Measurements from ENCODE around the gene MED9.
A peak's percentile ranks its signal among the peaks of the same experiment; 100 is the strongest.

The MED9 gene

DNA sequence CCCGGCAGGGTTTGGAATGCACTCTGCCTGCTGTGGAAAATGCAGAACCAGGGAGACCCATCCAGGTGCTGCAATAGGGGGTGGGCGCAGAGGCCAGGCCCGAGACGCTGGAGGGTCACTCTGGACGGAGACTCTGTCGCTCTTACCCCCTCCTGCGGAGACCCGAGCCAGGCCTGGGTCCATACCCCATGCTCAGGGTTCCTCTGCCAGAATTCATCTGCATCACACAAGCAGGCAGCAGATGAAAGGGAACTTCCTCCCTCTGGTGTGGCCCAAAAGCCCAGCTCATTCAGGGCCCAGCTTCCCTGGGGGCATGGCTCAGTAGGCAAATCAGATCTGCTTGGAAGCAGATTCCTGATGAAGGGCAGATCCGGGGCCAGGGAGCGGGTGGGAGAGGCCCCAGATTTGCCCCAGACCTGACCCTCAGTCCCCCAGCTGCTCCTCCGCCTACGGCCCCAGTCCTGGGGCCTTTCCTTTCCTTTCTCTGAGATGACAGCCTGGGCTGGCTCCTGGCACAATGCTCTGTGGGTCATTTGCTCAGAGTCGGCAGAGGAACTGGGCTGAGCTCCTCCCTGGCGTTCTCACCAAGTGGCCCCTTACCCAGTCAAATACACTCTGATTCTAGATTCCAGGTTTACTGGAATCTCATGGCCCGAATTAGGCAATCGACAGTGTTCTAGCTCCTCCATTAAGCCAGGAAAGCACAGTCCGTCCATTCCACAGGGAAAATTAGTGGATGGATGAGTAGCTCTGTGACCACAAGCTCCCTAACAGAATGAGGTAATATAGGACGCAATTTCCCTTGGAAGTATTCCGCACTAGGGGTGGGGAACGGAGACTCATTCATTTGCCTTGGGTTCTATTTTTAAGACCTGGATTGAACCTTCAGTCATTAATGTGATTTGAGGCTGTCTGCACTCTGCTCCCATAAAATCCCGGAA, 38.5 kb downstream of the MED9 start:
- TF ChIP-seq EP300 (IDR thresholded peaks at IDR 0.05; ENCODE audit: borderline replicate concordance), result no peak
- TF ChIP-seq RAD21 (IDR thresholded peaks at IDR 0.05; ENCODE audit: low read depth), result no peak
- no peak for TF ChIP-seq YY1 (IDR thresholded peaks at IDR 0.05; ENCODE audit: low read depth)
- no peak for TF ChIP-seq FOXM1 (IDR thresholded peaks at IDR 0.05; ENCODE audit: borderline replicate concordance, low read depth)
- TF ChIP-seq ZBTB7A (IDR thresholded peaks at IDR 0.05; ENCODE audit: low read depth), result no peak

DNA sequence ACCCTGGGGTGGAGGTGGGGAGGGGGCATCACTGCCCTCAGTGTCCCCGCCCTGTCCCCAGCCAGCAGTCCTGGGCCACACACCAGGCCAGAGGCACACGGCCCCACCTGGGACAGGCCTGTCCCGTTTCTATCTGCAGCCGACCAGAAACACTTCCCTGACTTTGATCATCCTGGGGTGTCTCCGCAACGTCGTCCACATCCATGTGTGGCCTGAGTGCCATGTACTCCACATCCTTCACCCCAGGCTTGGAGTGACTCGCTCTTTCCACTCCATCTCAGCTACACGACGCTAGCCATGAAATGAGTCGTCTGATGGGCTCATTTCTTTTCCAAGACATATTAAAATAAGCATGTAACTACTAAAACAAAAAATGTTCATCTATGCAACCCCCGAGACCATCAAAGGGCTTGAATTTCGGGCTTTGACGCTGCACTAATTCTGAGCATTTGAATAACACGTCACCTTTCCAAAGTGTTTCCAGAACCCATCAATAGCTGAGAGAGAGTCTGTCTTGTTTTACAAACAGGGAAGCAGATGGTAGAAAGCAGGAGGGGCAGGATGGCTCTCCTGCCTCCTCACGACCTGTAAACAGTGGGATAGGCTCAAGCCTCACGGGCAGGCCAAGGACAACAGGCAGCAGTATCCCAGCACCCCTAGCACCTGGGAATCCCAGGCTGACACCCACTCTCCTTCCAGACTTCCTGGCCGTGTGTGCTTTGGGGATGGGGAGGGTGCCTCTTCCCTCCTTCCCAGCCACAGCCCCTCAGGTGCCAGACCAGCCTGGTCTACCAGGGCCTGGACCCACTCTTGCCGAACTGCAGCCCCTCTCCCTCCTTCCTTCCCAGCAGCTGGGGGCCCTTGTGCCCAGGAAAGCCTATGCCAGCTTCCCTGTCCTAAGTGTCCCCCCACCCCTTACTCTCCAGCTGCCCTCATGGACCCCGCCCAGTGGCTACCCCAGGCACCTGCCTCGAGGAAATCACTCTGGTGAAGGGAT, 39.4 kb downstream of the MED9 start:
- TF ChIP-seq TCF12 (IDR thresholded peaks at IDR 0.05; ENCODE audit: low read depth) (no peak), ZBTB7A (IDR thresholded peaks at IDR 0.05; ENCODE audit: low read depth) (no peak), TAF1 (IDR thresholded peaks at IDR 0.05; ENCODE audit: low read depth) (no peak), YY1 (IDR thresholded peaks at IDR 0.05; ENCODE audit: low read depth) (no peak), CREB1 (IDR thresholded peaks at IDR 0.05; ENCODE audit: low read depth) (no peak), CEBPB (IDR thresholded peaks at IDR 0.05) (no peak), TEAD4 (IDR thresholded peaks at IDR 0.05) (no peak), FOXM1 (IDR thresholded peaks at IDR 0.05; ENCODE audit: borderline replicate concordance, low read depth) (no peak)
- TF ChIP-seq, protein P1, sequence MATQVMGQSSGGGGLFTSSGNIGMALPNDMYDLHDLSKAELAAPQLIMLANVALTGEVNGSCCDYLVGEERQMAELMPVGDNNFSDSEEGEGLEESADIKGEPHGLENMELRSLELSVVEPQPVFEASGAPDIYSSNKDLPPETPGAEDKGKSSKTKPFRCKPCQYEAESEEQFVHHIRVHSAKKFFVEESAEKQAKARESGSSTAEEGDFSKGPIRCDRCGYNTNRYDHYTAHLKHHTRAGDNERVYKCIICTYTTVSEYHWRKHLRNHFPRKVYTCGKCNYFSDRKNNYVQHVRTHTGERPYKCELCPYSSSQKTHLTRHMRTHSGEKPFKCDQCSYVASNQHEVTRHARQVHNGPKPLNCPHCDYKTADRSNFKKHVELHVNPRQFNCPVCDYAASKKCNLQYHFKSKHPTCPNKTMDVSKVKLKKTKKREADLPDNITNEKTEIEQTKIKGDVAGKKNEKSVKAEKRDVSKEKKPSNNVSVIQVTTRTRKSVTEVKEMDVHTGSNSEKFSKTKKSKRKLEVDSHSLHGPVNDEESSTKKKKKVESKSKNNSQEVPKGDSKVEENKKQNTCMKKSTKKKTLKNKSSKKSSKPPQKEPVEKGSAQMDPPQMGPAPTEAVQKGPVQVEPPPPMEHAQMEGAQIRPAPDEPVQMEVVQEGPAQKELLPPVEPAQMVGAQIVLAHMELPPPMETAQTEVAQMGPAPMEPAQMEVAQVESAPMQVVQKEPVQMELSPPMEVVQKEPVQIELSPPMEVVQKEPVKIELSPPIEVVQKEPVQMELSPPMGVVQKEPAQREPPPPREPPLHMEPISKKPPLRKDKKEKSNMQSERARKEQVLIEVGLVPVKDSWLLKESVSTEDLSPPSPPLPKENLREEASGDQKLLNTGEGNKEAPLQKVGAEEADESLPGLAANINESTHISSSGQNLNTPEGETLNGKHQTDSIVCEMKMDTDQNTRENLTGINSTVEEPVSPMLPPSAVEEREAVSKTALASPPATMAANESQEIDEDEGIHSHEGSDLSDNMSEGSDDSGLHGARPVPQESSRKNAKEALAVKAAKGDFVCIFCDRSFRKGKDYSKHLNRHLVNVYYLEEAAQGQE (IDR thresholded peaks at IDR 0.05; ENCODE audit: low read depth), result no peak
- TF ChIP-seq, protein P2, sequence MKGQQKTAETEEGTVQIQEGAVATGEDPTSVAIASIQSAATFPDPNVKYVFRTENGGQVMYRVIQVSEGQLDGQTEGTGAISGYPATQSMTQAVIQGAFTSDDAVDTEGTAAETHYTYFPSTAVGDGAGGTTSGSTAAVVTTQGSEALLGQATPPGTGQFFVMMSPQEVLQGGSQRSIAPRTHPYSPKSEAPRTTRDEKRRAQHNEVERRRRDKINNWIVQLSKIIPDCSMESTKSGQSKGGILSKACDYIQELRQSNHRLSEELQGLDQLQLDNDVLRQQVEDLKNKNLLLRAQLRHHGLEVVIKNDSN (IDR thresholded peaks at IDR 0.05), result no peak

DNA sequence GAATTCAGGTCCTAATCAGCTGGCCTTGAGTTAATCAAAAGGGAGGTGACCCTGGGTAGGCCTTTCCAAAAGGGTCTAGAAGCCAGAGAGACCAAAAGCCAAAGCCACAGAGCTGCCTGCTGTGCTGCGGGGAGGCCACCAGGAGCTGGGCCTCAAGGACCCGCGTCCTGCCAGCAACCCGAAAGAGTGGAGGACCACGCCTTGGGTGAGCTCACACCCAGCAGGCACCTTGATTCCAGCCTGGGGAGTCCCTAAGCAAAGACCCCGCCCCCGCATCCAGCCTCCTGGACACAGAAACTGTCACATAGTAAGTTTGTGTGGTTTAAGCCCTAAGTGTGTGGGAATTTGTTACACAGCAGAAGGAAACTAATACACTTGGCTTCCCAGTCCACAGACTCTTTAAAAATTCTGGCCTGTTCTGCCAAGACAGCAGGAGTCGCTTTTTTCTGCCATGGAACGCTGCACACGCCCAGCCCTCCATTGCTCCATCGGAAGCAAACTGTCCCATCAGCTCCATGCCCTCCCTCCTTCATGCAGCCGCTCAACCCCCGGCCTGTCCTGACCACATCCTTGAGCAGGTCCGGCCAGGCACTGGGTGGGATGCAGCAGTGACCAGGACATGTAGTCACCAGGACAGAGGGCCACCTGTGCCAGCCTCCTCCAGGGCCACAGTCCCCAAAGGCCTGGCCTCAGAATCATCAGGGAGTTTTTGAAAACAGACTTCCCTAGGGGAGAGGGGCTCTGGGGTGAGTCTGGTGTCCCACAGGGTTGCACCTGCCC, 40.3 kb downstream of the MED9 start:
- TF ChIP-seq TEAD4 (IDR thresholded peaks at IDR 0.05) (0 out of 2 replicates have a peak, but pooled peaks have one; percentile 17), NFIC (IDR thresholded peaks at IDR 0.05) (no peak)

DNA sequence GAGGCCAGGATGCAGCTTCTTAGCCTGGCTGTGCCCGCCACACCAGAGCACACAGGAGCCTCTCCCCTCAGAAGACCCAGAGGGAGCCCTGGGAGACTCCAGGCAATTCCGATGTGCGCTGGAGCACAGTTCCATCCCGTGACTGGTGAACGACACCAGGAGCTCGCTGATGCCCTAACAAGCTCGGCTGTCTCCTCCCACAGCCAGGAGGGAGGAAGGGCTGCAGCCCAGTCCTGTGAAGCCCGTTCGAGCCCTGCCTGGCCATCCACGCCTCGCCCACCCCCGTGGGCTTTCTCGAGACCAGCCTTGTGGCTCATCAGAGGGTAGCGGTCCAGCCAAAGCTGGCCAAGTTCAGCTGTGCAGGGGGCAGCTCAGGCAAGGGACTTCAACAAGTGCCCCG, 41.2 kb downstream of the MED9 start:
- no peak for TF ChIP-seq CEBPB (IDR thresholded peaks at IDR 0.05)
- TF ChIP-seq TEAD4 (IDR thresholded peaks at IDR 0.05), result no peak
- no peak for TF ChIP-seq ZBTB7A (IDR thresholded peaks at IDR 0.05; ENCODE audit: low read depth)
- no peak for TF ChIP-seq NFIC (IDR thresholded peaks at IDR 0.05)
- no peak for TF ChIP-seq EP300 (IDR thresholded peaks at IDR 0.05; ENCODE audit: borderline replicate concordance)
- TF ChIP-seq, protein P1 (IDR thresholded peaks at IDR 0.05; ENCODE audit: low read depth), result no peak
- no peak for TF ChIP-seq RAD21 (IDR thresholded peaks at IDR 0.05; ENCODE audit: low read depth)
- no peak for TF ChIP-seq CREB1 (IDR thresholded peaks at IDR 0.05; ENCODE audit: low read depth)
- no peak for TF ChIP-seq YY1 (IDR thresholded peaks at IDR 0.05; ENCODE audit: low read depth)

DNA sequence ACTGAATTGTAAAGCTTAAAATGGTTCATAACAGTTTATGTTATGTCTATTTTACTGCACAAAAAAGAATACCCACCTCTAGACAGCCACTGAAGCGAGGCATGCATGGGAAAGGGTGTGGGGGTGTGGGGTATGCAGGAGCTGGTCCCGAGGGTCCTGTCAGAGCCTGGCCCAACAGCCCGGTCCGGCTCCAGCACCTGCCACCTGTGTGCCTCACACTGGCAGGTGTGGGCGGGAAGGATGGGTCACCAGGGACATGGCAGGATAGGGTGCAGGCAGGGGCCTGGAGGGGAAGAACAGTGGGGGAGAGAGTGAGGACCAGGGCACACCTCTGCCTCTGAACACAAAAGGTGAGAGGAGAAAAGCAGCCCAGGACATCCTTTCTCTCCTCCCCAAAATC, 42.2 kb downstream of the MED9 start:
- TF ChIP-seq TCF12 (IDR thresholded peaks at IDR 0.05; ENCODE audit: low read depth), result no peak
- TF ChIP-seq TEAD4 (IDR thresholded peaks at IDR 0.05), result no peak
- TF ChIP-seq CEBPB (IDR thresholded peaks at IDR 0.05), result no peak

DNA sequence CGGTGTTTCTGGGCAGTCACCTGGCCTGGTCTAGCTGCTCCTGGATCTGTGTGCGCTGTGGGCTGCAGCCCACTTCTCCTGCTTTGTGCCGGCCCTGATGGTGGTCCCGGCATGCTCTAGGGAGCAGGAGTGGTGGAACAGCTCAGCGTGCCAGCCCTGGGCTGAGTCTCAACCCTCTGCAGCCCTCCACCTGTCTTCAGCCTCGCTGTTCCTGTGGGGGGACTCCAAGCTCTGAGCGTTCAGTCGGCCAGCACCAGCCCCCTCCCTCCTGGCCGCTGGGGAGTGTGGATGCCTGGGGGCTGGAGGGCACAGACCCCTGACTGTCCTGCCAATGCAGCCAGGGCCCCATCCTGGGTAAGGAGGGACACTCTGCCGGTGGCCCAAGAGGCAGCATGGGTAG, 43.1 kb downstream of the MED9 start:
- TF ChIP-seq, protein P2 (IDR thresholded peaks at IDR 0.05), result no peak
- TF ChIP-seq RAD21 (IDR thresholded peaks at IDR 0.05; ENCODE audit: low read depth), result no peak
- TF ChIP-seq CEBPB (IDR thresholded peaks at IDR 0.05), result no peak
- no peak for TF ChIP-seq FOXM1 (IDR thresholded peaks at IDR 0.05; ENCODE audit: borderline replicate concordance, low read depth)
- TF ChIP-seq CREB1 (IDR thresholded peaks at IDR 0.05; ENCODE audit: low read depth), result no peak
